ENCODE results near the gene CEP72. TPM values are rescaled to one million over a fixed set of nuclear protein-coding genes. Genes with fewer than 3 reads are reported as not detected.
"Not testable (repeated sequence)": the region's sequence is repeated elsewhere in the genome, so short reads cannot be mapped to it uniquely, and the experiment has no call there.

Gene CEP72
- total RNA-seq, 2 donors from 2014 or later: 8.5 to 11.4 TPM

- H3K27ac Mint-ChIP-seq: no peak overlapping the region
- H3K9me3 ChIP-seq (ENCODE audit: control insufficient read depth, low read length, poor library complexity, severe bottlenecking): no peaks in the 10 kb centered on the region
- no peak for DNase-seq
- H3K36me3 Mint-ChIP-seq (ENCODE audit: low read depth): peaks cover 6% of the 10 kb centered on the region
- ATAC-seq: no peak
- H3K27me3 Mint-ChIP-seq: peaks cover 87% of the 10 kb centered on the region
- H3K4me3 Mint-ChIP-seq: no peak overlapping the region
- peaks cover 15% of the 10 kb centered on the region for H3K4me1 Mint-ChIP-seq
Observed at GRCh38 chr5:594226-594860, 17.8 kb upstream of the CEP72 start.

- Mint-ChIP-seq H3K4me1 (peaks cover 15% of the 10 kb centered on the region), H3K27ac (no peak overlapping the region), H3K36me3 (ENCODE audit: low read depth) (peaks cover 6% of the 10 kb centered on the region), H3K27me3 (peaks cover 84% of the 10 kb centered on the region), H3K4me3 (no peak overlapping the region)
- ATAC-seq (no peak), DNase-seq (no peak)
- H3K9me3 ChIP-seq (ENCODE audit: control insufficient read depth, low read length, poor library complexity, severe bottlenecking): no peaks in the 10 kb centered on the region
Observed at GRCh38 chr5:595285-595875, 16.8 kb upstream of the CEP72 start.

- ATAC-seq (no peak), DNase-seq (no peak)
- H3K36me3 Mint-ChIP-seq (ENCODE audit: low read depth): peaks cover 4% of the 10 kb centered on the region
- H3K4me3 Mint-ChIP-seq: no peak overlapping the region
- peaks cover 79% of the 10 kb centered on the region for H3K27me3 Mint-ChIP-seq
- no peaks in the 10 kb centered on the region for H3K9me3 ChIP-seq (ENCODE audit: control insufficient read depth, low read length, poor library complexity, severe bottlenecking)
- H3K27ac Mint-ChIP-seq: no peak overlapping the region
- peaks cover 15% of the 10 kb centered on the region for H3K4me1 Mint-ChIP-seq
Observed at GRCh38 chr5:597871-598563, 14.1 kb upstream of the CEP72 start.

- Mint-ChIP-seq H3K4me1 (peaks cover 15% of the 10 kb centered on the region), H3K4me3 (no peak overlapping the region), H3K27ac (no peak overlapping the region), H3K36me3 (ENCODE audit: low read depth) (peaks cover 4% of the 10 kb centered on the region), H3K27me3 (peaks cover 77% of the 10 kb centered on the region)
- ATAC-seq: no peak
- no peaks in the 10 kb centered on the region for H3K9me3 ChIP-seq (ENCODE audit: control insufficient read depth, low read length, poor library complexity, severe bottlenecking)
- no peak for DNase-seq
Observed at GRCh38 chr5:598564-598890, 13.6 kb upstream of the CEP72 start.

- H3K36me3 Mint-ChIP-seq (ENCODE audit: low read depth): peaks cover 2% of the 10 kb centered on the region
- H3K27me3 Mint-ChIP-seq: peaks cover 67% of the 10 kb centered on the region
- H3K27ac Mint-ChIP-seq: no peak overlapping the region
- H3K4me3 Mint-ChIP-seq: no peak overlapping the region
- DNase-seq (no peak), ATAC-seq (no peak)
- H3K9me3 ChIP-seq (ENCODE audit: control insufficient read depth, low read length, poor library complexity, severe bottlenecking): no peaks in the 10 kb centered on the region
- peaks cover 15% of the 10 kb centered on the region for H3K4me1 Mint-ChIP-seq
Observed at GRCh38 chr5:600886-601541, 11.1 kb upstream of the CEP72 start.

- no peak overlapping the region for H3K4me3 Mint-ChIP-seq
- DNase-seq (no peak), ATAC-seq (no peak)
- H3K4me1 Mint-ChIP-seq: peaks cover 14% of the 10 kb centered on the region
- H3K27ac Mint-ChIP-seq: no peak overlapping the region
- H3K27me3 Mint-ChIP-seq: peaks cover 62% of the 10 kb centered on the region
- H3K36me3 Mint-ChIP-seq (ENCODE audit: low read depth): peaks cover 2% of the 10 kb centered on the region
- no peaks in the 10 kb centered on the region for H3K9me3 ChIP-seq (ENCODE audit: control insufficient read depth, low read length, poor library complexity, severe bottlenecking)
Observed at GRCh38 chr5:601771-602465, 10.2 kb upstream of the CEP72 start.

GRCh38 chr5:602466-603035, 9.6 kb upstream of the CEP72 start:
- Mint-ChIP-seq H3K27ac (no peak overlapping the region), H3K27me3 (peaks cover 63% of the 10 kb centered on the region), H3K4me3 (no peak overlapping the region), H3K4me1 (peaks cover 11% of the 10 kb centered on the region), H3K36me3 (ENCODE audit: low read depth) (peaks cover 2% of the 10 kb centered on the region)
- H3K9me3 ChIP-seq (ENCODE audit: control insufficient read depth, low read length, poor library complexity, severe bottlenecking): no peaks in the 10 kb centered on the region
- DNase-seq (no peak), ATAC-seq (no peak)

- Mint-ChIP-seq H3K36me3 (ENCODE audit: low read depth) (peaks cover under 1% of the 10 kb centered on the region), H3K4me3 (no peak overlapping the region)
Observed at GRCh38 chr5:603081-603998, 8.8 kb upstream of the CEP72 start.

GRCh38 chr5:604391-604831, 7.7 kb upstream of the CEP72 start:
- Mint-ChIP-seq H3K36me3 (ENCODE audit: low read depth) (no peaks in the 10 kb centered on the region), H3K4me1 (peaks cover 7% of the 10 kb centered on the region), H3K4me3 (no peak overlapping the region), H3K27me3 (peaks cover 56% of the 10 kb centered on the region), H3K27ac (no peak overlapping the region)
- no peak for ATAC-seq
- no peaks in the 10 kb centered on the region for H3K9me3 ChIP-seq (ENCODE audit: control insufficient read depth, low read length, poor library complexity, severe bottlenecking)
- DNase-seq: no peak

More at GRCh38 chr5:603081-603998, 8.8 kb upstream of the CEP72 start:
- ATAC-seq (no peak), DNase-seq (no peak)
- peaks cover 8% of the 10 kb centered on the region for H3K4me1 Mint-ChIP-seq
- no peak overlapping the region for H3K27ac Mint-ChIP-seq
- no peaks in the 10 kb centered on the region for H3K9me3 ChIP-seq (ENCODE audit: control insufficient read depth, low read length, poor library complexity, severe bottlenecking)
- peaks cover 63% of the 10 kb centered on the region for H3K27me3 Mint-ChIP-seq

- not testable (repeated sequence) for H3K27ac Mint-ChIP-seq; H3K4me3 Mint-ChIP-seq; DNase-seq; H3K9me3 ChIP-seq (ENCODE audit: control insufficient read depth, low read length, poor library complexity, severe bottlenecking); ATAC-seq; H3K36me3 Mint-ChIP-seq (ENCODE audit: low read depth); H3K4me1 Mint-ChIP-seq
- peaks cover 54% of the 10 kb centered on the region for H3K27me3 Mint-ChIP-seq
Observed at GRCh38 chr5:605090-605489, 7.0 kb upstream of the CEP72 start.

GRCh38 chr5:606061-606460, 6.1 kb upstream of the CEP72 start:
- H3K4me3 Mint-ChIP-seq: no peak overlapping the region

More at GRCh38 chr5:606061-606460, 6.1 kb upstream of the CEP72 start:
- Mint-ChIP-seq H3K27ac (no peak overlapping the region), H3K27me3 (peaks cover 46% of the 10 kb centered on the region), H3K4me1 (peaks cover 14% of the 10 kb centered on the region), H3K36me3 (ENCODE audit: low read depth) (no peaks in the 10 kb centered on the region)
- ATAC-seq: no peak
- no peaks in the 10 kb centered on the region for H3K9me3 ChIP-seq (ENCODE audit: control insufficient read depth, low read length, poor library complexity, severe bottlenecking)
- DNase-seq: no peak
